ENCODE measurements around the gene MLLT6. TPM values are rescaled to one million over a fixed set of nuclear protein-coding genes. Genes with fewer than 3 reads are reported as not detected.

MLLT6 gene
- total and polyA plus RNA-seq, 2 of the 13 experiments (the other 11 are each of a cell fraction or from before 2014, with no cell fraction given) = 50.7 to 69.5 TPM

DNA sequence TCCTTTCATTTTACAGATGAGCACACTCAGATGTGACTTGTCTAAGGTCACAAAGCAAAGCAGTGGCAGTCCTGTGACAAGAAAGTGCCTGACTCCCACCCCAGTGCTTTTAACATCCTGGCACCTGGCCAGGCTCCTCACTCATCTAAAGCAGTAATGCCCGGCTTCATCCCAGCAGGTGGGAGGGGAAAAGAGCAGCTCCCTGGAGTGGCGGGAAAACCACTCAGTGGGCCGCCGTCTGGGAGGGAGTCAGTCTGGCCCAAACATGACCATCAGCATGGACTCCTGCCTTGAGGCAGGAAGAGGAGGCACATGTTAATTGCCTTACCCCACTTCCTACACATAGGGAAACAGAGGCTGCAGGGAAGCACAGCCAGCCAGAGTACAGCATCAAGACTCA, 40.5 kb downstream of the MLLT6 start:
- H3K4me1 ChIP-seq (ENCODE audit: insufficient read depth, low read length) = peaks cover 64% of the 10 kb centered on the region
- ATAC-seq (no peak), DNase-seq (ENCODE audit: low spot score) (peak; percentile 29), FAIRE-seq (no peak)
- no peaks in the 10 kb centered on the region for H3K27me3 ChIP-seq (ENCODE audit: control insufficient read depth in 1 of 2, insufficient read depth in 2 of 2, low read length in 2 of 2)
- peaks cover 28% of the 10 kb centered on the region for H4K20me1 ChIP-seq (ENCODE audit: insufficient read depth, low read length)
- H3K9ac ChIP-seq (ENCODE audit: insufficient read depth, low read depth, low read length) = peak overlapping the region; percentile 67
- H3K79me2 ChIP-seq (ENCODE audit: insufficient read depth, low read length) = peaks cover 65% of the 10 kb centered on the region
- ChIA-PET CTCF (ENCODE audit: low intra/inter-chr PET ratio, low total read pairs) (no interaction called here), POLR2A (interaction anchor here (1.1 to 3.8 kb wide), 12 partner anchors 9 to 131 kb away, joined by 3 to 39 read pairs (median 6); partner anchors contain the start of genes CISD3, LASP1, MLLT6 and RPL23)
- H2AFZ ChIP-seq (ENCODE audit: low read length) = no peak overlapping the region
- peak overlapping the region; percentile 92 for H3K4me2 ChIP-seq (ENCODE audit: low read depth, low read length)
- peak overlapping the region in 2 of 3 experiments; percentile 21 to 84; a peak in 3 of 6 replicates for H3K4me3 ChIP-seq (replicated peaks in 1 of 3; ENCODE audit: insufficient read depth in 1 of 3, low read depth in 2 of 3, low read length in 3 of 3)
- 0% methylated on average over 1 of the region's 4 CpGs for WGBS (ENCODE audit: low lambda C conversion rate)
- H3K9me3 ChIP-seq (ENCODE audit: low read length) = no peaks in the 10 kb centered on the region
- H3K36me3 ChIP-seq (replicated peaks in 1 of 2; ENCODE audit: control insufficient read depth in 1 of 2, insufficient read depth in 2 of 2, low read length in 2 of 2) = peaks cover 2 to 21% of the 10 kb centered on the region in 2 experiments; a peak in 4 of 5 replicates
- in situ Hi-C loops (cut with HindIII; ENCODE audit: extremely low pct_ligation_motif_present, low pct_unique_long_range_greater_than_20kb) = no loop called here
- BruUV-seq (replicated peaks) = no TSS peak
- H3K27ac ChIP-seq (ENCODE audit: extremely low read length, insufficient read depth, low read length) = peak overlapping the region; percentile 84
- intact Hi-C loops (cut with micrococcal nuclease; ENCODE audit: unreplicated experiment) = no loop called here
- no peak for TF ChIP-seq KDM6A (CRISPR knock-in tag; IDR thresholded peaks at IDR 0.05; ENCODE audit: low read depth)
- TF ChIP-seq MED8 (CRISPR knock-in tag; IDR thresholded peaks at IDR 0.05; ENCODE audit: insufficient replicate concordance) = no peak
- TF ChIP-seq CEBPB (IDR thresholded peaks at IDR 0.05; ENCODE audit: borderline replicate concordance, low read depth, low read length) = no peak
- 0 out of 2 replicates have a peak, but pooled peaks have one; percentile 21 for TF ChIP-seq ZNF772 (CRISPR knock-in tag; IDR thresholded peaks at IDR 0.05)
- no peak; the same call in 1 of the 2 replicates for TF ChIP-seq ZNF564 (CRISPR knock-in tag; IDR thresholded peaks at IDR 0.05)
- no peak for TF ChIP-seq CBX1 (IDR thresholded peaks at IDR 0.05; ENCODE audit: low read depth)
- TF ChIP-seq SRY (CRISPR knock-in tag; IDR thresholded peaks at IDR 0.05) = no peak
- TF ChIP-seq, protein P1, sequence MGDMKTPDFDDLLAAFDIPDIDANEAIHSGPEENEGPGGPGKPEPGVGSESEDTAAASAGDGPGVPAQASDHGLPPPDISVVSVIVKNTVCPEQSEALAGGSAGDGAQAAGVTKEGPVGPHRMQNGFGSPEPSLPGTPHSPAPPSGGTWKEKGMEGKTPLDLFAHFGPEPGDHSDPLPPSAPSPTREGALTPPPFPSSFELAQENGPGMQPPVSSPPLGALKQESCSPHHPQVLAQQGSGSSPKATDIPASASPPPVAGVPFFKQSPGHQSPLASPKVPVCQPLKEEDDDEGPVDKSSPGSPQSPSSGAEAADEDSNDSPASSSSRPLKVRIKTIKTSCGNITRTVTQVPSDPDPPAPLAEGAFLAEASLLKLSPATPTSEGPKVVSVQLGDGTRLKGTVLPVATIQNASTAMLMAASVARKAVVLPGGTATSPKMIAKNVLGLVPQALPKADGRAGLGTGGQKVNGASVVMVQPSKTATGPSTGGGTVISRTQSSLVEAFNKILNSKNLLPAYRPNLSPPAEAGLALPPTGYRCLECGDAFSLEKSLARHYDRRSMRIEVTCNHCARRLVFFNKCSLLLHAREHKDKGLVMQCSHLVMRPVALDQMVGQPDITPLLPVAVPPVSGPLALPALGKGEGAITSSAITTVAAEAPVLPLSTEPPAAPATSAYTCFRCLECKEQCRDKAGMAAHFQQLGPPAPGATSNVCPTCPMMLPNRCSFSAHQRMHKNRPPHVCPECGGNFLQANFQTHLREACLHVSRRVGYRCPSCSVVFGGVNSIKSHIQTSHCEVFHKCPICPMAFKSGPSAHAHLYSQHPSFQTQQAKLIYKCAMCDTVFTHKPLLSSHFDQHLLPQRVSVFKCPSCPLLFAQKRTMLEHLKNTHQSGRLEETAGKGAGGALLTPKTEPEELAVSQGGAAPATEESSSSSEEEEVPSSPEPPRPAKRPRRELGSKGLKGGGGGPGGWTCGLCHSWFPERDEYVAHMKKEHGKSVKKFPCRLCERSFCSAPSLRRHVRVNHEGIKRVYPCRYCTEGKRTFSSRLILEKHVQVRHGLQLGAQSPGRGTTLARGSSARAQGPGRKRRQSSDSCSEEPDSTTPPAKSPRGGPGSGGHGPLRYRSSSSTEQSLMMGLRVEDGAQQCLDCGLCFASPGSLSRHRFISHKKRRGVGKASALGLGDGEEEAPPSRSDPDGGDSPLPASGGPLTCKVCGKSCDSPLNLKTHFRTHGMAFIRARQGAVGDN (CRISPR knock-in tag; IDR thresholded peaks at IDR 0.05) = peak; percentile 71
- no peak for TF ChIP-seq TAF15 (IDR thresholded peaks at IDR 0.05; ENCODE audit: low read depth, low read length, poor library complexity, severe bottlenecking)
- TF ChIP-seq, protein P2, sequence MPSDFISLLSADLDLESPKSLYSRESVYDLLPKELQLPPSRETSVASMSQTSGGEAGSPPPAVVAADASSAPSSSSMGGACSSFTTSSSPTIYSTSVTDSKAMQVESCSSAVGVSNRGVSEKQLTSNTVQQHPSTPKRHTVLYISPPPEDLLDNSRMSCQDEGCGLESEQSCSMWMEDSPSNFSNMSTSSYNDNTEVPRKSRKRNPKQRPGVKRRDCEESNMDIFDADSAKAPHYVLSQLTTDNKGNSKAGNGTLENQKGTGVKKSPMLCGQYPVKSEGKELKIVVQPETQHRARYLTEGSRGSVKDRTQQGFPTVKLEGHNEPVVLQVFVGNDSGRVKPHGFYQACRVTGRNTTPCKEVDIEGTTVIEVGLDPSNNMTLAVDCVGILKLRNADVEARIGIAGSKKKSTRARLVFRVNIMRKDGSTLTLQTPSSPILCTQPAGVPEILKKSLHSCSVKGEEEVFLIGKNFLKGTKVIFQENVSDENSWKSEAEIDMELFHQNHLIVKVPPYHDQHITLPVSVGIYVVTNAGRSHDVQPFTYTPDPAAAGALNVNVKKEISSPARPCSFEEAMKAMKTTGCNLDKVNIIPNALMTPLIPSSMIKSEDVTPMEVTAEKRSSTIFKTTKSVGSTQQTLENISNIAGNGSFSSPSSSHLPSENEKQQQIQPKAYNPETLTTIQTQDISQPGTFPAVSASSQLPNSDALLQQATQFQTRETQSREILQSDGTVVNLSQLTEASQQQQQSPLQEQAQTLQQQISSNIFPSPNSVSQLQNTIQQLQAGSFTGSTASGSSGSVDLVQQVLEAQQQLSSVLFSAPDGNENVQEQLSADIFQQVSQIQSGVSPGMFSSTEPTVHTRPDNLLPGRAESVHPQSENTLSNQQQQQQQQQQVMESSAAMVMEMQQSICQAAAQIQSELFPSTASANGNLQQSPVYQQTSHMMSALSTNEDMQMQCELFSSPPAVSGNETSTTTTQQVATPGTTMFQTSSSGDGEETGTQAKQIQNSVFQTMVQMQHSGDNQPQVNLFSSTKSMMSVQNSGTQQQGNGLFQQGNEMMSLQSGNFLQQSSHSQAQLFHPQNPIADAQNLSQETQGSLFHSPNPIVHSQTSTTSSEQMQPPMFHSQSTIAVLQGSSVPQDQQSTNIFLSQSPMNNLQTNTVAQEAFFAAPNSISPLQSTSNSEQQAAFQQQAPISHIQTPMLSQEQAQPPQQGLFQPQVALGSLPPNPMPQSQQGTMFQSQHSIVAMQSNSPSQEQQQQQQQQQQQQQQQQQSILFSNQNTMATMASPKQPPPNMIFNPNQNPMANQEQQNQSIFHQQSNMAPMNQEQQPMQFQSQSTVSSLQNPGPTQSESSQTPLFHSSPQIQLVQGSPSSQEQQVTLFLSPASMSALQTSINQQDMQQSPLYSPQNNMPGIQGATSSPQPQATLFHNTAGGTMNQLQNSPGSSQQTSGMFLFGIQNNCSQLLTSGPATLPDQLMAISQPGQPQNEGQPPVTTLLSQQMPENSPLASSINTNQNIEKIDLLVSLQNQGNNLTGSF (CRISPR knock-in tag; IDR thresholded peaks at IDR 0.05) = 0 out of 2 replicates have a peak, but pooled peaks have one; percentile 45
- TF ChIP-seq ZNF441 (CRISPR knock-in tag; IDR thresholded peaks at IDR 0.05; ENCODE audit: borderline replicate concordance) = peak; percentile 16; the same call in 1 of the 2 replicates
- no peak for TF ChIP-seq ZNF709 (CRISPR knock-in tag; IDR thresholded peaks at IDR 0.05)
- no peak for TF ChIP-seq MIER2 (CRISPR knock-in tag; IDR thresholded peaks at IDR 0.05)
- TF ChIP-seq PCBP1 (IDR thresholded peaks at IDR 0.05; ENCODE audit: borderline replicate concordance, low read depth, low read length) = no peak
- TF ChIP-seq PAWR (CRISPR knock-in tag; IDR thresholded peaks at IDR 0.05; ENCODE audit: borderline replicate concordance) = 0 out of 2 replicates have a peak, but pooled peaks have one; percentile 11
- no peak for TF ChIP-seq AGO2 (optimal IDR thresholded peaks at IDR 0.05; ENCODE audit: low read depth, low read length)
- TF ChIP-seq BCL6 (CRISPR knock-in tag; IDR thresholded peaks at IDR 0.05) = no peak

Data from HepG2 (cell line).